SJSA1 (cell line): ENCODE data around the gene ERCC6. TPM values are rescaled to one million over a fixed set of nuclear protein-coding genes. Genes with fewer than 3 reads are reported as not detected.
A peak's percentile ranks its signal among the peaks of the same experiment; 100 is the strongest.

Experiments used
- DNase-seq, 2 experiments: peaks; one replicate each; pipeline ENCODE4 v3.0.0-alpha.2; 2015 to 2020; ENCODE audit warnings: low spot score in 2 of 2, low read depth in 1 of 2
- H3K27ac ChIP-seq: fragments of 250-450 bp; sonication (Bioruptor Pico); 2 replicates; pipeline ENCODE4 v1.5.1; 2020; ENCODE audit warnings: mild to moderate bottlenecking, moderate library complexity
- H3K27me3 ChIP-seq: fragments of 250-450 bp; sonication (Bioruptor Pico); replicated peaks from 2 replicates; pipeline ENCODE4 v1.5.1; 2020; ENCODE audit warnings: mild to moderate bottlenecking, moderate library complexity
- H3K36me3 ChIP-seq: fragments of 250-450 bp; sonication (Bioruptor Pico); 2 replicates; pipeline ENCODE4 v1.5.1; 2020; ENCODE audit warnings: mild to moderate bottlenecking
- H3K4me1 ChIP-seq: fragments of 250-450 bp; sonication (Bioruptor Pico); replicated peaks from 2 replicates; pipeline ENCODE4 v1.6.1; 2021; ENCODE audit warnings: mild to moderate bottlenecking
- H3K4me3 ChIP-seq: fragments of 250-450 bp; sonication (Bioruptor Pico); 2 replicates; pipeline ENCODE4 v1.5.1; 2020; ENCODE audit warnings: mild to moderate bottlenecking
- H3K9me3 ChIP-seq: fragments of 250-450 bp; sonication (Bioruptor Pico); replicated peaks from 2 replicates; pipeline ENCODE4 v1.5.1; 2020; ENCODE audit warnings: mild to moderate bottlenecking
- total RNA-seq: library from RNA; depleted of rRNA; stranded (reverse); fragments of >200 nt; shearing (Covaris generic); gene quantifications from 2 replicates; pipeline ENCODE4 v1.2.3, GENCODE V29; 2014; rRNA removed

The ERCC6 gene
- 7.4 and 11.5 TPM in 2 replicates for total RNA-seq

DNA sequence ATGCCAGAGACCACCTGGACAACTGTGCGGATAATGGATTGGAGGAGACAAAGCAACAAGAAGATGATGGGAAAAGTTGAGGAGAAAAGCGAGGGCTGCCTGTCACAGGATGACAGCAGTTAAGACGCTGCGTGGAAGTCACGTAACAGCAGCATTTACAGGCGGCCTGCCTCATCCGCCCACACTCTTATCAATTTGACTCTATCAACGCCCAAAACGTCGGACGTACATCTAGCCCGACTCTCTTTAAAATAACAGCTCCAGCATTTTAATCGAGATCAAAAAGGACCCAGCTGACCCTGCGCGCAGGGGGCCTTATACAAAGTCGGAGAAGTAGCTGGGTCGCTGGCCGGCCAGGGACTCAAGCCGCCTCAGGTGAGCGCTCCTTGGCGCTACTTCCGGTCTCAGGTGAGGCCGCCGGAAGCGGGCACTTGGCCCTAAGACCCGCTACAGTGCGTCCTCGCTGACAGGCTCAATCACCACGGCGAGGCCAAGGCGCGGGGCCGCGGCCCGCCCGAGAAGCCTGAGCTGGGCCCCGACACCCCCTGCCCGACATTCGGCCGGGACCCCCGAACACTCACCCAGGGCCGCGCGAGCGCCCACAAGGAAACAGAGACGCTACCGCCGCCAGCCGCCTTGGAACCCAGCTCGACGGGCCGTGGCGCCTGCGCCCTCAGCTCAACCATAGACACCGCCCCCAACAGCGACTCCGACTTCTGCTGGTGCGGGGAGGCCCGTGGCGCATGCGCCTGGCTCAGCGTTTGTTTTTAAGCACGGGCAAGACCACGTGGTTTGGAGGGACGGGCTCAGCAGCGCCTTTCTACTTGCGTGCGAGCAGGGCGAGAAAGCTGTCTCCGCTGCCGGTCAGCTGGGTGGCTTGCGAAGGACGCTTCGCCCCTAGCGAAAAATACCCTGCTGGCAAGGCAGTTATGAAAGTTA is at the start of gene ERCC6:
Gene ERCC6, minus strand, starts transcription at position 741 of the 939 bp plus-strand sequence.
- H3K9me3 ChIP-seq, result no peaks in the 10 kb centered on the region
- H3K27ac ChIP-seq, result peak within 1 kb of the TSS; percentile 84
- H3K4me1 ChIP-seq, result peaks cover 25% of the 10 kb centered on the region
- H3K4me3 ChIP-seq, result peak within 1 kb of the TSS; percentile 78
- H3K27me3 ChIP-seq, result no peaks in the 10 kb centered on the region
- peaks cover 17% of the 10 kb centered on the region for H3K36me3 ChIP-seq
- DNase-seq, result peak; percentile 94 to 99

DNA sequence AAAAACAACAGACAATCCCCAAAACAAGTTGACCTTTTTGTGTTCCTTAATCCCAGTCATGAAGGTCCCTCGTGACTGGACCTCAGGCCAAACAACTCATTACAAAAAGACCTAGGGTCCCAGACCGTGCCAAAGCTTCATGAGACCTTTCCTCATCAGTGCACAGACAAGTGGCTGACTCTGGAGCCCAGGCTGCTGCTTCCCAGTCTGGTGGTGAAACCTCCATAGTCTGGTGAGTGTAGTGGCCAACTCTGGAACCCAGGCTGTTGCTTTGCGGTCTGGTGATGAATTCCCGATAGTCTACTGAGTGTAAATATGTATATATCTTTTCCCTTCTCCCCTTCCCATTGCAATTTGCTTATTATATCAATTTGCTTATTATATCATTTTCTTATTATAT is 49.1 kb upstream of the ERCC6 start:
- no peaks in the 10 kb centered on the region for H3K36me3 ChIP-seq
- no peak for DNase-seq
- no peaks in the 10 kb centered on the region for H3K9me3 ChIP-seq
- H3K27me3 ChIP-seq, result peaks cover 3% of the 10 kb centered on the region; the same call in 1 of the 2 replicates
- no peak overlapping the region for H3K27ac ChIP-seq
- no peak overlapping the region for H3K4me3 ChIP-seq
- H3K4me1 ChIP-seq, result no peaks in the 10 kb centered on the region

DNA sequence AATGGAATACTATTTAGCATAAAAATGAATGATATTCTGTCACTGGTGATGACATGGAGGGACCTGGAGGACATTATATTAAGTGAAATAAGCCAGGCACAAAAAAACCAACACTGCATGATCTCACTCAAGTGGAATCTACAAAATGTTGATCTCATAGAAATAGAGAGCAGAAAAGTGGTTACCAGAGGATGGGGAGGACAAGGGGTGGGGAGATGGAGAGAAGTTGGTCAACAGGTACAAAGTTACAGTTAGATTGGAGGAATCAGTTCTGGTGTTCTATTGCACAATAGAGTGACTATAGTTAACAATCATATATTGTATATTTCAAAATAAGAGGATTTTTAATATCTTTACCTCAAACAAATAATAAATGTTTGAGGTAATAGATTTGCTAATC is 46.5 kb upstream of the ERCC6 start:
- no peak overlapping the region for H3K27ac ChIP-seq
- no peak for DNase-seq
- H3K27me3 ChIP-seq, result peaks cover 3% of the 10 kb centered on the region
- no peaks in the 10 kb centered on the region for H3K4me1 ChIP-seq
- H3K4me3 ChIP-seq, result no peak overlapping the region
- H3K9me3 ChIP-seq, result no peaks in the 10 kb centered on the region
- no peaks in the 10 kb centered on the region for H3K36me3 ChIP-seq

DNA sequence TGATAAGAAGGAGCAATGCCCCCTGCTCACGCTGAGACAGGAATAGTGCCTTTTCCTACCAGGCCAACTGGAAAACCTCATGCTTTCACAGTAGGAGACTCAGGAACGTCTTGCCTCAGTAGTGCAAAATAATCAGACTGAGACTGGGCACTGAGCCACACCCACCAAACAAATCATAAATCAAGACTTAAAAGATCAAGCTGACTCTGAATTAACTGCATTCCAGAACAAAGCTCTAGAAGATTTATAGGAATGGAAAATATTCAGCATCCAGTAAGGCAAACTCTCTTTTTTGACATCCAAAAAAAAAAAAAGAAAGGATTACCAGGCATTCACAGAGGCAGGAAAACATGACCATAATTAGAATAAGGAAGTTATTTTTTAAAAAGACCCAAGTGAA is 40.7 kb upstream of the ERCC6 start:
- Histone ChIP-seq H3K27ac (no peak overlapping the region), H3K27me3 (no peaks in the 10 kb centered on the region; the same call in 1 of the 2 replicates), H3K36me3 (no peaks in the 10 kb centered on the region), H3K4me3 (no peak overlapping the region), H3K4me1 (no peaks in the 10 kb centered on the region), H3K9me3 (no peaks in the 10 kb centered on the region)
- no peak for DNase-seq

DNA sequence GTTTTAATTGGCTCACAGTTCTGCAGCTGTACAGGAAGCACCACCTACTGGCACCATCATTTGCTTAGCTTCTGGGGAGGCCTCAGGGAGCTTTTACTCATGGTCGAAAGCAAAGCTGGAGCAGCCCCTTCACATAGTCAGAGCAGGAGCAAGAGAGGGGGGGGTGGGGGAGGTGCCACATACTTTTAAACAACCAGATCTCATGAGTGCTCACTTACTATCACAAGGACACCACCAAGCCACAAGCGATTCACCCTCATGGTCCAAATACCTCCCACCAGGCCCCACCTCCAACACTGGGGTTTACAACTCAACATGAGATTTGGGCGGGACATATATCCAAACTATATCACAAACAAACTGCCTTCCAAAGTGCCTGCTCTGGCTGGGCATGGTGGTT is 39.5 kb upstream of the ERCC6 start:
- Histone ChIP-seq H3K27ac (no peak overlapping the region), H3K27me3 (no peaks in the 10 kb centered on the region; the same call in 1 of the 2 replicates), H3K36me3 (no peaks in the 10 kb centered on the region)

DNA sequence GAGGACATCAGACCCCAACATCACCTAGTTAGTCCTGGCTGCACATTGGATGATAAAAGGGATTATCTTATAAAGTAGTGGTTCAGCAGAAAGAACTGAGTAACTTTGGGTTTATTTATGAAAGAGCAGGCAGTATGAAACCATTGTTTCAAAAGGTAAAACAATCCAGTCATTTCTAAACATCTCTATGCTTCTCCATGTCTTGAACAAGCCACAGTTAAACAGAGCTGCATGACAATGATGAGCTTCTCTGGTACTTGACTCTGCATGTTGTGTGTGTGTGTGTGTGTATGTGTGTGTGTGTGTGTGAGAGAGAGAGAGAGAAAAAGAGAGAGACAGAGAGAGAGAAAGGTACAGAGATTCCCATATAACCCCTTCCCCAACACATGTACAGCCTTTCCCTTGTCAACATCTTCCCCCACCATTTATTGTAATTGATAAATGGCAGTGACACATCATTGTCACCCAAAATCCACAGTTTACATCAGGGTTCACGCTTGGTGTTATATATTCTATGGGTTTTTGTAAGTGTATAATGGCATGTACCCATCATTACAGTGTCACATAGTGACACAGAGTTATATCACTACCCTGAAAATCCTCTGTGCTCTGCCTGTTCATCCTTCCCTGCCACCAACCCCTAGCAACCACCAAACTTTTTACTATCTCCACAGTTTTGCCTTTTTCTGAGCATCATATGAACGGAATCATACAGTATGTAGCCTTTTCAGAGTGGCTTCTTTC is 38.4 kb upstream of the ERCC6 start:
- no peak overlapping the region for H3K4me3 ChIP-seq
- H3K9me3 ChIP-seq, result no peaks in the 10 kb centered on the region
- H3K27me3 ChIP-seq, result no peaks in the 10 kb centered on the region; the same call in 1 of the 2 replicates
- no peaks in the 10 kb centered on the region for H3K36me3 ChIP-seq
- no peak for DNase-seq
- H3K27ac ChIP-seq, result no peak overlapping the region
- no peaks in the 10 kb centered on the region for H3K4me1 ChIP-seq

More for the DNA sequence above, 39.5 kb upstream of the ERCC6 start:
- H3K4me1 ChIP-seq, result no peaks in the 10 kb centered on the region
- H3K9me3 ChIP-seq, result no peaks in the 10 kb centered on the region
- DNase-seq, result no peak
- no peak overlapping the region for H3K4me3 ChIP-seq

DNA sequence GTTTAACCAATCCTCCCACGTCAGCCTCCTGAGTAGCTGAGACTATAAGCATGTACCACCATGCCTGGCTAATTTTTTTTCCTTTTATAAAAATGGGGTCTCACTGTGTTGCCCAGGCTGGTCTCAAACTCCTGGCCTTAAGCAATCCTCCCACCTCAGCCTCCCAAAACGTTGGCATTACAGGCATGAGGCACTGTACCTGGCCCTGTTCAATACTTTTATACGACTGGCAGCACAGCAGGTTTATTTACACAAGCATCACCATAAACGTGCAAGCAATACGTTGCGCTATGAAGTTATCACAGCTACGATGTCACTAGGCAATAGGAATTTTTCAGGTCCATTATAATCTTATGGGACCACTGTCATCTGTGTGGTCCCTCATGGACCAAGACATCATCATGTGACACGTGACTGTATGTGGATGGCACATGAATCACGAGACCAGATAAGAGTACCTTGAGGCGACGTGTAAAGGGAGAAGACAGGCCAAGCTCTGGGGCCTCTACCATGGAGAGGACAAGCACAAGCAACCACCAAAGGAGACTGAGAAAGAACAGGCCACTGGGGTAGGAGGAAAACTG is 36.7 kb upstream of the ERCC6 start:
- Histone ChIP-seq H3K4me3 (no peak overlapping the region), H3K4me1 (no peaks in the 10 kb centered on the region), H3K9me3 (no peaks in the 10 kb centered on the region), H3K27me3 (no peaks in the 10 kb centered on the region), H3K36me3 (no peaks in the 10 kb centered on the region), H3K27ac (no peak overlapping the region)
- no peak for DNase-seq

DNA sequence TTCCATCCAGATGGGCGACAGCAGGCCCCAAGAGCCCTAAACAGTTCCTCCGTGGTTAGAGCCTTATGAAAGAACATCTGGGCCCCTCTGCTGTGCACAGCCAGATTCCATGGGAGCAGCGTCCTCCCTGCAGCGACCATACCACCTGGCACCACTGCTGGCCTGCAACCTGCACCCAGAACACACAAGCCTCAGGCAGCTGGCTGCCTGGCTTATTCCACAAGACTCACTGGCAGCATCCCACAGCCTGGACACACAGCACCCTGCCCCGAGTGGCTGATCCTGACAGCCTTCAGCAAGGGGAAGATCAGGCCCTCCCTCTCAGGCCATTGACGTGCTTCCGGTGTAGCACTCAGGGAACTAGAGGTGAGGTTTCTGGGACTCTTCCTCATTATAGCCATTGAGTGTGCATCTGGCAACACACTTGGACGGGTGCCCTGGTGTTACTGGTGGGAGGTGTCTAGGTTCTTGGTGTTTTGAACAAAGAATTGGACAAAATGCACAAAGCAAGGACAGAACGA is 33.7 kb upstream of the ERCC6 start:
- DNase-seq, result no peak

DNA sequence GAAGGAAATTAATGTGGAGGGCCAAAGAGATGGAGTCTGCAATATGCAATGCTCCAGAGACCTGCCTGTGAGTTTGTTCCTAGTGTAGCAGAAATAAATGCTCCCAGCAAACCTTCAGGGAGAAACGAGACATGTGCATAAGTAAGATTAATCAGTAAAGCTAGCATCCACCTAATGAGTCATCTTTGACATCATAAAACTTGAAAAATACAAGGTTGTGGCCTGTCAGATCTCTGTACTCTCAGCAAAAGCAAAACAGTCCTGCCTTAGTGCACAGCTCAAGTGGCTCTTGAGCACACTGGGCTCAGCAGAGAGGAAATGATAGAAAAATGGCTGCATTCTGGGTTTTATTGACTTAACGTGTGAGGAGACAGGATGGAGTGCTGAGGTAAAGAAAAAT is 32.5 kb upstream of the ERCC6 start:
- Histone ChIP-seq H3K36me3 (no peaks in the 10 kb centered on the region), H3K4me3 (no peak overlapping the region), H3K27me3 (no peaks in the 10 kb centered on the region; the same call in 1 of the 2 replicates), H3K4me1 (no peaks in the 10 kb centered on the region), H3K9me3 (0 out of 2 replicates have a peak, but pooled peaks cover 6% of the 10 kb centered on the region), H3K27ac (no peak overlapping the region)
- DNase-seq, result no peak

More for the DNA sequence above, 33.7 kb upstream of the ERCC6 start:
- no peak overlapping the region for H3K27ac ChIP-seq
- H3K36me3 ChIP-seq, result no peaks in the 10 kb centered on the region
- no peak overlapping the region for H3K4me3 ChIP-seq
- no peaks in the 10 kb centered on the region for H3K4me1 ChIP-seq
- H3K27me3 ChIP-seq, result no peaks in the 10 kb centered on the region; the same call in 1 of the 2 replicates
- H3K9me3 ChIP-seq, result 0 out of 2 replicates have a peak, but pooled peaks cover 6% of the 10 kb centered on the region

DNA sequence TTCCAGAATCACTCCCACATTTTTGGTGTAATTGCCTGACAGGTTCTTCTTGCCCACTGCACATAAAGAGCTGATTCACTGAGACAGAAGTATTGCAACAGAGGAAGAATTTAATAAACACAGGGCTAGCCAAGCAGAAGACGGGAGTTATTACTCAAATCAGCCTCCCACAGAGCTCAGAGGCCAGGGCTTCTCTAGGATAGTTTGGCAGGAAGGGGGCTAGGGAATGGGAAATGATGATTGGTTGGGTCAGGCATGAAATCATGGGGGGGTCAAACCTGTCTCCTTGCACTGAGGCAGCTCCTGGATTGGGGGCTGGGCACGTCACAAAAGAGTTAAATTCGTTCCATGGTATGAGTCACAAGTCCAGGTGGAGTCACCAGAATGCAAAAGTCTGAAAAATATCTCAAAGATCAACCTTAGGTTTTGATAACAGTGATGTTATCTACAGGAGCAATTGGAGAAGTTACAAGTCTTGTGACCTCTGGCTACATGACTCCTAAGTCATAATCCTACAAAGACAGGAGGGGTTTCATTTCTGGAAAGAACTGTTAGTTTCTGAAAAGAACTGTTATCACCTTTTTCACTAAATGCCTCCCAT is 30.2 kb upstream of the ERCC6 start:
- H3K27ac ChIP-seq, result no peak overlapping the region
- no peaks in the 10 kb centered on the region; the same call in none of the 2 replicates for H3K27me3 ChIP-seq

DNA sequence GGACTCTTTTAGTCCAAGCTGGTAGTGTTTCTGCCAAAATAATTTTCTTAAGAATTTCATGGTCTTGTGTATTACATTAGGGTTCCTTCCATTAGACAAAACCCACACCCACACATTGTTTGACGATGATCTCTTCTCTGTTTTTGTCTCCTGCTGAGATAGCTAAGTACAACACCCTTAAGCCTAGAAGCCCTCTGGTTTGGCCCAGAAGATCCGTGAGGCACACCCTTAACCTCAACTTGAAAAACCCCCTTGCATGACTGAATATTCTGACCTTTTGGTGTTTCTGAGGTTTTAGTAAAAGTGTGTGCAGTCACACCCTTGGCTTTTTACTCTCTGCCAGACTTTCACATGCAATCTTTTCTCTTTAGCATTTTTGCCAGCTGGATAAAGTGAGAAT is 29.3 kb upstream of the ERCC6 start:
- Histone ChIP-seq H3K36me3 (no peaks in the 10 kb centered on the region), H3K27ac (no peak overlapping the region), H3K4me1 (no peaks in the 10 kb centered on the region), H3K9me3 (0 out of 2 replicates have a peak, but pooled peaks cover 6% of the 10 kb centered on the region), H3K27me3 (no peaks in the 10 kb centered on the region; the same call in none of the 2 replicates), H3K4me3 (no peak overlapping the region)
- no peak for DNase-seq

More for the DNA sequence above, 30.2 kb upstream of the ERCC6 start:
- Histone ChIP-seq H3K36me3 (no peaks in the 10 kb centered on the region), H3K4me1 (no peaks in the 10 kb centered on the region), H3K9me3 (0 out of 2 replicates have a peak, but pooled peaks cover 6% of the 10 kb centered on the region), H3K4me3 (no peak overlapping the region)
- DNase-seq, result no peak

DNA sequence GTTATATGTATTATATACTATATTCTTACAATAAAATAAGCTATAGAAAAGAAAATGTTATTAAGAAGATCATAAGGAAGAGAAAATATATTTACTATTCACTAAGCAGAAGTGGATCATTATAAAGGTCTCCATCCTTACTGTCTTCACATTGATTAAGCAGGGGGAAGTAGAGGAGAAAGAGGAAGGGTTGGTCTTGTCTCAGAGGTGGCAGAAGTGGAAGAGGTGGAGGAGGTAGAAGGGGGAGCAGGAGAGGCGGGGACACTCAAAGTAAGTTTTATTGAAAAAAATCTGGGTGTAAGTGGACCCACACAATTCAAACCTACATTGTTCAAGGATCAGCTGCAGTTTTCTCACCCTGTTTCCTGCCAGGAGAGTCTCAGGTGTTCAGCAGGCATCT is 28.9 kb upstream of the ERCC6 start:
- Histone ChIP-seq H3K9me3 (0 out of 2 replicates have a peak, but pooled peaks cover 6% of the 10 kb centered on the region), H3K36me3 (no peaks in the 10 kb centered on the region), H3K27ac (no peak overlapping the region), H3K4me1 (no peaks in the 10 kb centered on the region), H3K27me3 (no peaks in the 10 kb centered on the region; the same call in none of the 2 replicates), H3K4me3 (no peak overlapping the region)
- DNase-seq, result no peak

DNA sequence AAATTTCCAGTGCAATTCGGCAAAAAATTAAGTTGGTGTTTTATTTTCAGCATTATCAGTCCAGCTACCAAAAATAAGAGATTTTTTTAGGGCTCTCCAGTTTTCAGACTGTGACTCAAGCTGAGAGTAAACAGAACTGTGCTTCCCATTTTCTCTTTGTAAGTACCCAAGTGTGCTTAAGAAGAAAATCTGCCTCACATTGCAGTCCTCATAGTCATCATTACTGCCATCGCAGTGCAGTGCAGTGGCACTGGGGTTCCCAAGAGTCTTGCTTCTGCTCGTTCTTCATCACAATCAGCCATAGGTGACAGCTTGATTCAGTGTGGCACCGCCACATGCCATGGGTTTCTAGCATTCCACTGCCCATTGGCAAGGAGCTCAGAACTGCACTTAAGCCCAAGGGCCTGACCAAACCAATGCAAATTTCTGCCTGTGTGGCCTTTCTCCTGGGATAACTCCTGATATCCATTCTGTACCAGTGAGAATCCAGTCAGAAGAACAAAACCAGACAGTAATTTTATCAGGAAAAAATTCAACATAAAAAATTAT is 25.6 kb upstream of the ERCC6 start:
- Histone ChIP-seq H3K9me3 (0 out of 2 replicates have a peak, but pooled peaks cover 6% of the 10 kb centered on the region), H3K36me3 (no peaks in the 10 kb centered on the region), H3K27ac (no peak overlapping the region), H3K4me1 (no peaks in the 10 kb centered on the region), H3K4me3 (no peak overlapping the region), H3K27me3 (peaks cover 4% of the 10 kb centered on the region)
- DNase-seq, result no peak
